NCI-H1092 (cell line): ENCODE results near the gene FGFR3.
"Not testable (repeated sequence)": the region's sequence is repeated elsewhere in the genome, so short reads cannot be mapped to it uniquely, and the experiment has no call there.

ENCODE experiments used
- DNase-seq: peaks from one replicate; lab custom pipeline; 2025; lab: John Stamatoyannopoulos, UW

Gene FGFR3

DNA sequence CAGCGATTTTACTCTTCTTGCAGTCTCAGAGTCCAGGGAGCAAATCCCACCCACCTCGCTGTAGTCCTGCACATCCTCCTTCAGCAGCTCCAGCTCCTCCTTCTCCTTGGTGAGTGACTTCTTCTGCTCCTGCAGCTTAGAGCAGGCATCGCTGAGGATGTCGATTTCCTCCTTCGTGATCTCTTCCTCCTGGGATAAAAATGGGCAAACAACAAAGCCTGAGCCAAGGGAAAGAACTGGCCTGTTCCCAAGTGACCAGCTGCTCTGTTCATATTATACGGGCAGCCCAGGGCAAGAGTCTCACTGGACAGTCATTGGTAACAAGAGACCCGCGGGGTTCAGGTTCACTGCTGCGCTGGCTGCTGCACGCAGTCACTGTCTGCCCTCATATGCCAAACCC lies 26.2 kb downstream of the FGFR3 start:
- no peak for DNase-seq

DNA sequence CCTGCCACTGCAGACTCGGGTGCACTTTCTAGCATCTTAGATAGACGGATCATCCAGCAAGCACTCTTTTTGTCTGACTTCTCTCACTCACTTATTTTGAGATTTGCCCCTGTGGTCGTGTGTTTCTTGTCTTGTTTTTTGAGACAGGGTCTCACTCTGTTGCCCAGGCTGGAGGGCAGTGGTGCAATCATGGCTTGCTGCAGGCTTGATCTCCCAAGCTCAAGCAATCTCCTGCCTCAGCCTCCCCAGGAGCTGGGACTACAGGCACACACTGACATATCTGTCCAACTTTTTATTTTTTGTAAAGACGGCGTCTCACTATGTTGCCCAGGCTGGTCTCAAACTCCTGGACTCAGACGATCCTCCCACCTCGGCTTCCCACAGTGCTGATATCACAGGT lies 26.7 kb downstream of the FGFR3 start:
- no peak for DNase-seq

DNA sequence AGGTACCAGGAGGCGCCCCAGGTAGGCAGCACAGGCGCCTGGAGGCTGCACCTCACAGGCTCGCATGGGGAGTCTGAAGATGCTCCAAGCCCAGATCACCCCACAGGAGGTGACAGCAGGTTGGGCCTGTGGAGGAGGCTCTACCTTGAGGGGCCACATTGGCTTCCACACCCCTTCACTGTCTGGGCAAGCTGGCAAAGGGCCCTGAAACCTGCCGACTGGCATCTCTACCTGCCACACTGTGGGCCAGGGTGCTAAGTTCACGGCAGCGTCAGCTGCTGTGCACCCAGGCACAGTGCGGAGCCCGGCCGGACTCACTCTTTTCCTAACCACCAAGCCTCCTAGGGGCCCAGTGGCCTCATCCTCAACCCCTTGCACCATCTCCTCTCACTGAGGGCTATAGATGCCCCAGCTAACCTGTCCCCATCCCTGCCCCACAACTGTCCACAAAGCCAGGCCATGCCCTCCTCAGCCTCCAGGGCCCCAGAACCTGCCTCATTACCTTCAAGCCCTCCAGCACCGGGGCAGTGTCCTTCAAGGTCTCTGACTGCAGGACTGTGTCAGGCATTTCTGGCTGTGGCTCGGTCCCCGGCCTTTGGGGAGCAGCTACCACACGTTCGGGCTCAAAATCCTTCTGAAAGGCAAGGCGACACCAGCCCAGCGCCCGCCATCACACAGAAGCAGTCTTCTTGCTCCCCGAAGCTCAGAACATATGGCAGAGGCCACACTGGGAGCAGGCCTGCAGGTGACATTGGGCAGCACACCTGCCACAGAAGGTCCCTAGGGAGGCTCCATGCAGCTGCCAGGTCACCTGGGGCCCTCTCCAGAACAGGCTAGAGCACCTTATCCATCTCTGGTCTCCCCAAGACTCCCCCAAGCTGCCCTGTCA lies 28.8 kb downstream of the FGFR3 start:
- no peak for DNase-seq

- no peak for DNase-seq
Measured at GRCh38 chr4:1822568-1823544, 29.8 kb downstream of the FGFR3 start.

GRCh38 chr4:1823545-1823932 lies 30.4 kb downstream of the FGFR3 start:
- no peak for DNase-seq

GRCh38 chr4:1824746-1825145 lies 31.7 kb downstream of the FGFR3 start:
- DNase-seq = no peak

- no peak for DNase-seq
Measured at GRCh38 chr4:1825326-1825725, 32.2 kb downstream of the FGFR3 start.

DNA sequence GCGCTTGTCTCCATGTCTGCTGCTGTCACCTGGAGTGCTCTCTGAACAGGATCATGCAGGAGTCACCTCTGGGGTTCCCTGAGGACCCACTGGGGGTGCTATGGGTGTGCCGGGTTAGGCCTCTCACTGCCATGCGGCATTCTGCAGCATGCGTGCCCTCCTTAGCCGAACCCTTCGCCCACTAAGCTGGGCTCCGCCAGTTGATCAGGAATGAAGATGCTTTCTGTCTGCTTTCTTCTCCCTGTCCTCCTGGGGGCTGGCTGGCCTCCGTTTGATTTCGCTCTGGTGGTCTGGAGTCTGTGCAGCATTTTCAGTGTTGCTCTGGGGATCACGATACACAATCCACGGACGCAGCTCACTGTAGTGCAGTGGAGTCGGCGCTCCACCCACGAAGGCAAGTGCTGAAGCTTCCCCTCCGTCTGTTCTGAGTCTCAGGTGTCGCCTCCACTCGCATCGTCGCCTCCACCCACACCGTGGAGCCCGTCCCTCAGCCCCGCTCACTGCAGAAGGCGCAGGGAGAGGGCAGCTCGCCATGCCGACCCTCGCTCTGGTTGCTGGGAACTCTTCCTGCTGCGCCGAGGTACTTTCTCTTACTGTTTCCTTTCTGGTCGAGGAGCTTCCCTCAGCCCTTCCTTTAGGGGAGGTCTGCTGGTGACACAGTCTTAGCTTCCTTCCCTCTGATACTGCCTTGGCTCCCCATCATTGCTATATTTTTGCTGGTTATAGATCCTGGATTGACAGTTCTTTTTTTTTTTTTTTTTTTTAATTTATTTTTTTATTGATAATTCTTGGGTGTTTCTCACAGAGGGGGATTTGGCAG lies 33.6 kb downstream of the FGFR3 start:
- no peak for DNase-seq

- DNase-seq = no peak
Measured at GRCh38 chr4:1830234-1830633, 37.1 kb downstream of the FGFR3 start.

- DNase-seq = no peak
Measured at GRCh38 chr4:1830642-1831228, 37.6 kb downstream of the FGFR3 start.

DNA sequence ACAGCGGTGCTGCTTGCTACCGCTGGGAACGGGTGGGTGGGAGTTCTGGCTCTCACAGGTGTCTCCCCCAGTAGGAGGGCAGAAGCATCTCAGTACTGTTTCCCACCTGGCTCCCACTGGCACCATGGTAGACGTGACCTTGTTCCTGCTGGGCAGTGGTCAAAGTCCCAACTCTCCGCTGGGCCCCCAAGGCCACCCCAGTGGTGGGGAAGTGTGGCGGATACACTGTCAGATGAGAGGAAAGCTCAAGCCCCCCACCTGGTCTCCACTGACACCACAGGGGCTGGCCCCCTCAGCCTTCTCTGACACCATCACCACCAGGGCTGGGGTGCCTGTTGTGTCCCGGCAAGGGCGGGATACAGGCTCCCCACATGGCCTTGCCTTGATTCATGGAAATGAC lies 38.2 kb downstream of the FGFR3 start:
- DNase-seq = no peak

- no peak for DNase-seq
Measured at GRCh38 chr4:1832690-1833089, 39.6 kb downstream of the FGFR3 start.

DNA sequence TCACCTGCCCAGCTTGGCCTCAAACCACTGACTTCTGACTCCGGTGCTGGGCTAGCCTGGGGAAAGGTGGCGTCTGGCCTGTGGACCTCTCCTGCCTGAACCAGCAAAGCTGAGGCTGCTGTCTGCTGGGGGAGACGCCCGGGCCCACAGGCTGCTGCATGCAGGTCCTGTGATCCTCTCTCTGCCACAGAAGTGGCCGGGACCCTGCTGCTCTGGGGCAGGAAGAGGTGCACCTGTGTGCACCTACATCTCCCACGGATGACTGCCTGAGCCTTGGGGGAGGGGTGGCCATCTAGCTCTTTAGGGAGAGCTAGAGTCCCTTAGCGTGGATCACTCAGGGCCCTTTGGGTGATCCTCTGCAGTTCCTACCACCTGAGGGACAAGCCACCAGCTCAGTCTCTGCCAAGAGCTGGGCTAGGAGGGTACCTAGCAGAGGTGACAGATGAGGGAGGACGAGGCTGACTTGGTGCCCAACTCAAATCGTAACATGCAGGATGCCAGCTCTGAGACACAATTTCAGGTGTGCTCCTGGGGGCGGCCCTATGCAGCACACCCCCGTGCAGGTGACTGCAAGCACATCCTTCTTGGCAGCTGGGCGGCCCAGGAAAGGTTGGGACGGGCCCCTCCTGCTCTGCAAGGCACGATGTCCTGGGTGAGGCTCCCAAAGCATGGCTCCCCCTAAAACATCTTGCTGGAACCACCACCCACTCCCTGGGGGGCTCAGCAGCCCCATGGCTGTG lies 40.4 kb downstream of the FGFR3 start:
- DNase-seq = no peak

DNA sequence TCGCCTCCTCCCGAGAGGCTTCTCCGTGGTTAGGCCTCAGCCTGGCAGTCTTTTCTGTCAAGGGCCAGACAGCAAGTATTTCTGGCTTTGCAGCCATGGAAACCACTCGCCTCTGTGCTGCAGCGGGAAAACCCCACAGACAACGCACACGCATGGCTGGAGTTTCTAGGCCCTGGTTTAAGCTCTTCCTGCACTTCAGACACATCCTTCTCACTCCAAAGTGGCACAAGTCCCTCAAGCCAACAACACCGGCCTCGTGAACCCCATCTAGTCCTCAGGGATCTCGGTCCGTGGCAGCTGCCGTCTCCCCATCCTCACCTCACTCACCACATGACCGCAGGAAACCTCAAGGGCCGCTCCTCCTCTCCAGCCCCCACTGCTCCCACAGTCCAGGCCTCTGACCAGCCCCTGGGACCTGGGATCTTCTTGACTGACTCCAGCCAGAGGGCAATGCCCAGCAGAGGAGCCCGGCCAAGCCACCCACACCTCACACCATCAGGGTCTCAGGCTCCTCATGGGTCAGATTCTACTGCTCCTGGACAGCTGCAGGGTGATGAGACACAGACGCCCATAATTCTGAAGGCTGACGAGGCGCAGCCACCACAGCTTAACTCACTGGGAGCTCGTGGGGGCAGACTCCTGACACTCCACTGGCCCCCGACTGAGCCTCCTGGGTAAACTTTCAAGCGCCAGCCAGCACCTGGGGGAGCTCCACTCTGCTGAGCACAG lies 41.1 kb downstream of the FGFR3 start:
- no peak for DNase-seq

- not testable (repeated sequence) for DNase-seq
Measured at GRCh38 chr4:1835836-1836235, 42.7 kb downstream of the FGFR3 start.

DNA sequence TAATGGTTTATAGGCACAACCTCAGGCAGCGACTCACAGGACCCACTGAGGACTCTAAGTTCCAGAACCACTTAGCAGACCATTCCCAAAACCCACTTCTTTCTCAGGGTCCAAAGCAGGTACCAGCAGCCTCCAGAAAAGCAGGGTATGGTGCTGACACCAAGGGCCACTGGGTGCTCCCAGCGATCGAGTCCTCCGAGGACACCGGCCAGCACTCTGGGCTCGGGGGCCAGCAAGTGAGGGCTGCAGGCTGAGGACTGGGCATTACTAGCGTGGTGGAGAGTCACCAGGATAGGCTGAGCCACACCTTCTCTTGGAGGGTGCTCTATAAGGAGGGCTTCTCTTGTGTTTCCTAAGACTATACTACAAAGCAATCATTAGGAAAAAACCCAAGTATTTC lies 43.6 kb downstream of the FGFR3 start:
- DNase-seq = no peak

GRCh38 chr4:1837069-1837468 lies 44.0 kb downstream of the FGFR3 start:
- no peak for DNase-seq

DNA sequence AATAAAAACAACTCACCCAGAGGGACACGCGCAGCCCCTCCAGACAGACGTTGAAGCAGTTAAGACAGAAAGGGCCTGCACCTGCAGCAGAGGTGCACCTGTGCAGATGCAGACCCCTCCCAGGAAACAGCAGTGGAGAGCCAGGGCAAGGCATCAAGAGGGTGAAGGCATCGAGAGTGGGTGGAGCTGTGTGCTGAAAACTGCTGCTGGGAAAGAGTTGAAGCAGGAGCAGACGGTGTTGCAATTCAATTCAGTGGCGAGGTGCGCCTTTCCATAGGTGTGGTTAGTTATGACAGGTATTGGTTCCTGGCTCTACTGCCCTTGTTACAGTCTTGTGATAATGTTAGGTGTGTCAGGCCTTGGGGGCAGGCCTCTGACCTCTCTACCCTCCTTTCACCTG lies 46.2 kb downstream of the FGFR3 start:
- no peak for DNase-seq

GRCh38 chr4:1841201-1841886 lies 48.3 kb downstream of the FGFR3 start:
- DNase-seq = no peak

DNA sequence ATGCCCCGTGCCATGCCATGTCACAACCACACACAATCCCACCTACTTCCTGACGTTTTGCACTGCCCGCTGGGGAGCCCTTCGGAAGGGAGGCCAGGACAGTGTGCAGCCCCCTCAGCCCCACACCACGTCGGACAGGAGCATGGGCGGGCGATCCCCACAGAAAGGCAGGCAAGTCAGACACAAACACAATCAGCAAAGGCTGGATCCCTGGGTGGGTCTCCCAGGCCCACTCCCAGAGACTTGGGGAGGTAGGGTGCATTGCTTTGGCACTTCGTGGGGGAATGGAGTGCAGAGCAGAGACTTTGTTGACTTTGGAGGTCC lies 48.8 kb downstream of the FGFR3 start:
- DNase-seq = no peak
